ENCODE data around the gene SFR1.

Gene SFR1

DNA sequence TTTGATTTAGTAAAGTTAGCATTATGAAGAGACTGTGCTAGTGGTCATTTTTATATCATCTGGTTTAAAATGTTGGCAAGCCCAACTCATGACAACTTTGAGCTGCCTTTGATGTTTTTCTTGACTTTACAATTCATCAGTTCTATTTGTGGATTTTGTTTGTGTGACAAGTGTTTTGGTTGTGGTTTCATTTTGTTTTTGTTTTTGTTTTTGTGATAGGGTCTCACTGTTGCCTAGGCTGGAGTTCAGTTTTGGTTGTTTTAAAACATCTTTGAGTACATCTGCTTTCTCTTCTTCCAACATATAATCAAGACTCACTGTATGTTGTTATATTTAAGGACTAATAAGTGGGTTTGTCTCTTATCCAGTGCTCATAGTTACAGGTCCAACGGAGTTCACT, 17.6 kb upstream of the SFR1 start:
- no peak for DNase-seq (ENCODE audit: low read depth in 1 of 2, low spot score in 1 of 2)

DNA sequence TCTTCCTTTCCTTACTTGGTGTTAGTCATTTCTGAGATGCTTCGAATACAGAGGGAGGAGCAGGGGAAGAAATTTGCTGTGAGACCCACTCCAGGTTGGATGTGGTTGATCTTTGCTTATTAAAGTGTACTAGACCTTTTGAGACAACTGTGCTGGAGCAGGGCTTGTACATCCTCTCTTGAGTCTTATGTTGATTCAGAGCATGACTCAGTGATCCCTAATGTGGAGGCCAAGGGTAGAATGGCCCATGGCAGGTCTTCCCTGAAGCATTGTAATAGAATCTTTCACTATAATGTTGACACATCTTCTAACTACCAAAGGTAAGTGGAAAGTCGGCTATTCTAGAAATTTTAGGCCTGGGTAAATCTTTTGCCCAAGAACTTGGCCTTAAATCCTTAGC, 17.0 kb upstream of the SFR1 start:
- DNase-seq (ENCODE audit: low read depth in 1 of 2, low spot score in 1 of 2) = no peak

DNA sequence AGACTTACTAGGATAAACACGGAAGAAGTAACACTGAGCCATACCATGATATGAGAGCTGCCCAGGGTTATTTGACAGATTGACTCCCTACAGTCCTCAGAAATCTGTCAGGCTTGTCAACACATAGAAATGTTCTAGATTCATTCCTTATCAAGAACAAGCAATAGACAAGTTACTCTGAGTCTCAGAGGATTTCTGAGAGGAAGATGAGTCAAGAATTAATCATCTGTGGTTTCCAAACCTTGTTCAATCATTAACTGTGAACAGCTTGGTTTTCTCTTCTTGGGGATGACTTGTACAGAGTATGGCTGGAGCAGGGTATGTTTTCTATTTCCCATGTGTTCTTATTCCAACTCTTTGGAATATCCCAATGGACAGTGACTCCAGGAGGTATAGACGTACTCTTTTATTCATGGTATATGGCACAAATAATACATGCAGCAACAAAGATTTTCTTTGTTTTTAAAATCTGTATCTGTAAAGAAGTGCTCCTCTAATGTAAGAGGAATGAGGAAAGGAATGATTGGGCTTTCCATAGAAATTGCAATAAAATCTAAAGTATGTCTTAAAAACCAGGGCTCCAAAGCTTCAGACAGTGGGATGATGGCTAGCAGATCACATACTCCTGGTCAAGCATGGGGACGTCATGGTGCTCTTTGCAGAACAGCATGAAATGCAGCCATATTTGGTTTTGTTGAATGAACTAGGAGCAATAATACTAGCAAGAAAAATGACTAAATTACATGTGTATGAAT, 11.9 kb upstream of the SFR1 start:
- DNase-seq (ENCODE audit: low read depth in 1 of 2, low spot score in 1 of 2) = no peak

DNA sequence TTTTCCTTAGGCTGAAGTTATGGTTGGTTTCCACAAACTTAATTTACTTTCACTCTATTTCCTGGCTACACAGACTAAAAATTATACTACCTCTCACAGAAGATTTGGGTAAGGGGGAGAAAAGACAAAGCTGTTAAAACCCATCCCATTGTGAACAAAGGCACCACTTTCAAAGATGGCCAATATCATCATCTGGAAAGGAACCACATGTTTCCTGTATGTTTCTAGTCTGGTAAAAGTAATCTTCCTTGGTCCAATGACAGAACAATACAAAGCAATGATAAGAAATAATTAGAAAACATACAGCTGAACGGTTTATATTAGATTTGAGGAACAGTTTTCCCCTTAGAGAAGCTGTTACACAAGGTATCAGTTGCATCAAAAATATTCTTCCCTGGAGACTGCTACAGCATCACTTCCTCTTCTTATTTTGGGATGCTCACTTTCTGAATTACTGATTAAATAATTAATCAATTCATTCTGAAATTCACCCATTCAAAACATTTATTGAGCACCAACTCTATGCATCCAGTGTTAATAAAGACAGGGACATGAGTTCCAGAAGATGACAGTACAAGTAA, 8.5 kb upstream of the SFR1 start:
- DNase-seq (ENCODE audit: low read depth in 1 of 2, low spot score in 1 of 2) = no peak

DNA sequence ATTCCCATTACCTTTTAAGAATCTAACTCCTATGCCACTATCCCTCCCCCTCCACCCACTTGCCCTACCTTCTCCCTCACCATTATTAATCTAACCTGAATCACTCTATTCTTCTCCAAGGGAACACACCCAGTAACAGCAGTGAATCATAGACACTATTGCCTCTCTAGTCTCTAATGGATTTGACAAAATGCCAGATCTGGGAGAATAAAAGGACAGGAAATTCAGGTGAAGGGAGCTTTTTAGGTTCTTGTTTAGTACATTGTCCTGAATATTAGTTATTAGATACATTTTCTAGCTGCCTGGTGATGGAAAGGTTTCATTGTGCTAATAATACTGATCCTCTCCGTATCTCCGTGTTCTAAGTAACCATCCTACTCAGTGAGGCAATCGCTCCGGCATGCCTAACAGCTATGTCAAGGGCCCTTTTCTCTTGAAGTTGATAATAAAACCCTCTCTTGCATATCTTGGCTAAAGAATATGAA, 4.1 kb upstream of the SFR1 start:
- no peak for DNase-seq (ENCODE audit: low read depth in 1 of 2, low spot score in 1 of 2)

DNA sequence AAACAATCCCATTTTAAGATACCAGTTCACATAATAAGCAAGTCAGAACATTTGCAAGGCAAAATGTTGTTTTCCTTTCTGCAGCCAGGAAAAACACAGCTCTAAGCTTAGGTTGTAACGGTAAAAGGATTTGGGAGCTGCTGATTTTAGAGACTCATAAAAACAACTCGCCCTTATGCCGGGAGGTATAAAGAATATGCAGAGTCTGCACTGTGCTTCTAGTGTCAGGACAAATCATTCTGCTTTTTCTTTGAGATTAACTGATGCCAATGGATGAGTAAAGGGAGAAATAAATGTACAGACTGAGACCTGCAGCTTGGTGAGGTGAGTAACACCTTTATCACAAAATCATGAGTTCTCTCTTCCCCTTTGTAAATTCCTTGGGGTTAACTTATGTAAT, 2.0 kb upstream of the SFR1 start:
- DNase-seq (ENCODE audit: low read depth in 1 of 2, low spot score in 1 of 2) = no peak

DNA sequence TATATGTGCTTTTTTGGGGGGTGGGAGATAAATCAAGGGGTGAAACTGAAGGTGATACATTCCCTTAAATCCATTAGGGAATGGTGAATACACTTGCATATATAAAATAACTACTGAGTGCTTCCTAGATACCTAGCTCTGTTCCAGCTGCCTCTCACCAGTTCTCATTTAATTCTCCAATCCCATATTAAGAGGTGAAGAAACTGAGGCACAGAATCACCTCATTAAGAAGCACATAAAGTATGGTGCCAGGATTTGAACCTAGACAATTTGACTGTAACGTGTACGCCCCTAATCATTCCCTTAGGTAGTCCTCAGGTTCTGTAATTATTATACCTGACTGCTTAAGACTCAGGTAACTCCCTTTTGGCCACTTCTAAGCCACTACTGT, 1.5 kb upstream of the SFR1 start:
- DNase-seq (ENCODE audit: low read depth in 1 of 2, low spot score in 1 of 2) = no peak

DNA sequence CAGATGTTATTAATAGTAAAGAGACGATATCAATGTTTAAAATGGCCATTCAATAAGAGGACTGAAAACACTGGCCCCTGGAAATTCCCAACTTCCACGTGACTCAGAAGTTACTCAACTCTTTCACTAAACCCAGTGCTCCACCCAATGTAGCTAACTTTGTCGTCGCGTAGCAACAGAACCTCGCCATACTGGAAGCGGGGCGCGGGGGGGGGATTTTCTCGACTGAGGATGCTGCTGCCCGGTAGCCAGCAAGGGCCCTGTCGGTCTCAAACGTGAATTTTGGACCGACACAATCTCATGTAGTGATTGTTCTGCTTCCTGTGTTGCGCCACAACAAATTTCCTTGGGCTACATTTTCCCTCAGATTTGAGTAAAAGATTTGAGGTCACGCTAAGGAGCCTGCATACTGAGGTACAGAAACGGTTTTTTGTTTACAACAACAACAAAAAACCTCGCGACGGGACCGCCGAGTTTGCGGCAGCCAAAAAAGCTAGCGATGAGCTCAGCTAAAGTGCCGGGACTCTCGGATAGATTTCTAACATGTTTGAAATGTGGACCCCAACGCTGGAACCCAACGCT, 977 bp upstream of the SFR1 start:
- peak; percentile 68 to 70 for DNase-seq (ENCODE audit: low read depth in 1 of 2, low spot score in 1 of 2)

DNA sequence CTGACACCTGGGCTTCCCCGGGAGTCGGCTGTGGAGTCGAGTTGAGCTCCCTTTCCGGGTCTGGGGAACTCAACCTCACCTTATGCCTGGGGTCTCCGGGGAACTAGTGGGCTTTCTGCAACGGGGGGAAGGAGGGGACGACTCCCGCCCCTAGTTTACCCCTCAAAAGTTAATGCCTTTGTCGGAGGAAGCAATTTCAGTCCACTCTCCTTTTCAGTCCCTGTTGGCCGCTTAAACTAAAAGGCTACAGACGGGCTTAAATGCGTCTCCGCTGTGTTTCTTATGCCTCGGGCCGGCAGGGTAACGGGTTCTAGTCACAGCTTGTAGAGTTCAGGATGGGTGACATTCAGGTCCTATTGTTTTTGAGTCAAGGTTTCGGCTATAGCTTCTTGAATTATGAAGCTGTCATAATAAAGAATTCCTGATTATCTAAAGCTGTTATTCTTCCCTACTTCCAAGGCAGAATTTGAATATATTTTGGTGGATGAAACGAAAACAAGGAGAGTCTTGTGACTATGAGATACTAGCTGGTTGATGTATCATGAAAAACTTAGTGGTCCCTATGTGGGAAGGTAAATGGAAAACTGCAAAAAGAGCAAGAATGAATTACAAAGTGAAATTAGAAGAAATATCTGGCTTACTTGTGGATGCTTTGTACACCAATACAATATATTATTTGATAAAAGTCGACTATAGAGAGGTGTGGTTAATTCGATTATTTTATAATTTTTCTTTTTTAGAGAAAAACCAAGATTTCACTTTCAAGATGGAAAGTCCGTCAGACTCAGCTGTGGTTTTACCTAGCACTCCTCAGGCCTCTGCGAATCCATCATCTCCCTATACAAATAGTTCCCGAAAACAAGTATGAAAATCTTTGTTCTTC, 495 bp downstream of the SFR1 start:
- no peak for DNase-seq (ENCODE audit: low read depth in 1 of 2, low spot score in 1 of 2)

DNA sequence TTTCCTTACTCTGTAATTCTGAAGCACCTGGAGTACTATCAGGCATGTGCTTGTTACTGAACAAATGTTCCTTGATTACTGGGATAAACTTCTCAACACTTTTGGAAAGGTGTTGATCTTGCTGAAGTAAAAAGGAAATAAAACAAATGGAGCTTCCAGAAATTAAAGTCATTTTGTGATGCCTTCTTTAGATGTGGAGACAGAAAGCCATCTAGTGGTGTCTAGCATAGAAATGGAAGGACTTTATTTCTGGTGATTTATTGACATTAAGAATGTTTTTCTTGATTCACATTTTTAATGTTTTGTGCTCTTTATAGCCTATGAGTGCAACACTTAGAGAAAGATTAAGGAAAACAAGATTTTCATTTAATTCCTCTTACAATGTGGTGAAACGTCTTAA, 1.4 kb downstream of the SFR1 start:
- no peak for DNase-seq (ENCODE audit: low read depth in 1 of 2, low spot score in 1 of 2)

DNA sequence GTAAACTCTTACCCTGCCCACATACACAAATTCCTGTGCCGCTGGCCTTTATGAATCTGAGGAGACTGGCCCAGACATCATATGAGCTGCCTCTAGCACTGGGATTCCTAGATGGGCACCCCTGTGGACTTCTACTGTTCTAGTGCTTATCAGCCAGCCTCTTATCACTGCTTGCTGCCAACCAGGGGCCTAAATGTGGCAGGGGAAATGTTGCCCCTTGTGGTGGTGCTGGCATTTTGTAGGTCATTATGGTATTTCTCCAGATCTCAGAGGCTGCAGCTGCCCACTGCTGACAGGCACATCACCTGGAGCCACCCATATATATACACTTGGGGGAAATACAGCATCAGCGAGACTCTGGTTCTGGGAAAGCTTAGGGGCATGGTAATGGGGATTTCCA, 5.4 kb downstream of the SFR1 start:
- no peak for DNase-seq (ENCODE audit: low read depth in 1 of 2, low spot score in 1 of 2)

DNA sequence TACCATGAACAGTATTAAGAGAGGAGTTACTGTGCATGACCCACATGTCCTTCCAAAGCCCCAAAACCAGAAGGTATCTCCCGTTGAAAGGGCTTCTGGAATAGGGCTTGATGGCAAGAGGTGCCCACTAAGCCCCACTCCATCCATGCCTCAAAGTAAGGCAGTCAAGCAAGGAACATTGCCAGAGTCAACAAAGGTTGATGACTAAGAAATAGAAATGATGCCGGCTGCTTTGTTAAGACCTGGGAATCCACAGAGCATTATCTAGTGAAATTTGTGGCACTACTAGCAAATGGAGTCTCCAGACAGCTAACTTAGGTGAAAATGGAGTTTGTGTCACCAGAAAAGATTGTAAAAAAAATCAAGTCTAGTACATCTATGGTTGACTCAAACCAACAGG, 6.2 kb downstream of the SFR1 start:
- DNase-seq (ENCODE audit: low read depth in 1 of 2, low spot score in 1 of 2) = no peak

DNA sequence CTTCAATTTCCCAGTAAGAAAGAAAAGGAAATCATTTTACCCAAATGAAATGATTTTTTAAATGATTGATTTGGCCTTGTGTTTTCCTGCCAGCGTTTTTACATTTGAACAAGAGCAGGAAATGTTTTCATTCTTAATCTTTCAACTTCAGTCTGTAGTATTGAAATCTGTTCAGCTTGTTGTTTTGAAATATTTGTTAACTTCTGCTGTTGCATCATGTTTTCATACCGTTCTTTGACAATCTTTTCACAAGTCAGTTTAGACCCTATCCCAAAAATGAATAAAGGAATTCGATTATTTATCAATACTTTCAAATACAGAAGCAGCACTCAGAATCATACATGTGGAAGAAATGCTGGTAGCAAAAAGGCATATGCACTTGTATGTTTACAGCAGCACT, 8.1 kb downstream of the SFR1 start:
- DNase-seq (ENCODE audit: low read depth in 1 of 2, low spot score in 1 of 2) = no peak

DNA sequence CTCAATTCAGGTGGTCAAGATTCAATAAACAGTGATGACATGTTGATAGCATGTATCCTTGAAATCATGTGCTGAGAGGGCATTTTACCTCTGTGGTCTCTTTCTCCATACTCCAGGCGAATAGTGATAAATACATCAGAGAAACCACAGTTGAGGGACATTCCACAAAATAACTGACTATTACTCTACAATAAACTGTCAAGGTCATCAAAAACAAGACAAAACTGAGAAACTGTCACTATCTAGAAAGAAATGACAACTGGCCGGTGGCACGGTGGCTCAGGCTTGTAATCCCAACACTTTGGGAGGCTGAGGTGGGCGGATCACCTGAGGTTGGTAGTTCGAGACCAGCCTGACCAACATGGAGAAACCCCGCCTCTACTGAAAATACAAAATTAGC, 16.2 kb downstream of the SFR1 start:
- DNase-seq (ENCODE audit: low read depth in 1 of 2, low spot score in 1 of 2) = no peak

DNA sequence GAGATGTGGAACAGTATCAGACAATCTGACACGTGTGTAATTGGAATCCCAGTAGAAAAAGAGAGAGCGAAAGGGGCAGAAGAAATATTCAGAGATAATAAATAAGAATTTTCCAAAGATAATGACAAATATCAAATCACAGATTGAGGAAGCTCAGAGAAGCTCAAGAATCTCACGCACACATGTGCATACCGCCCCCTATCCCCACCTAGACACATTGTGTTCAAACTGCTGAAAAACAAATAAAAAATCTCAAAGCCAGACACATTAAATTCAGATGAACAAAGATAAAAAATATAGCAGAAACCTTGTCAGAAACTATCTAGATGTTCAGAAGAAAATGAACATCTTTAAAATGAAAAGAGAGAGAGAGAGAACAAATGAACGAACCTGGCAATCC, 17.2 kb downstream of the SFR1 start:
- DNase-seq (ENCODE audit: low read depth in 1 of 2, low spot score in 1 of 2) = no peak

DNA sequence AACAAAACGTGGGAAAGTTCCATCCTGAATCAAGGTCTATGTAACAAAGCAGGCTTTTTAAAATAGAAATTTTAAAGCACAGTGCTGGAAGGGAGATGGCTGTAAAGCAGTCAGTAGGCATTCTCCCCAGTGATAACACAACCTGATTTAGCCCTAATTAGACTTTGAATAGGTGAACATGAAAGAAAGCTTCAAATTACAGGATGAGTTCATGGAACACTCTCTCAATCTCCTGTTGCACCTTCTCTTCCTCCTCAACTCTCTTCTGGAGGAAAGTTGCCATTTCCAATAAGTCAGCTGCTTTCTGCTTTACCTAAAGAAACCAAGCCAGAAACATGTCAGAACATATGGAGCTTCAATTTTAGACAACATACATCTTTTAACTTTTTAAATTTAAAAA, 20.1 kb downstream of the SFR1 start:
- DNase-seq (ENCODE audit: low read depth in 1 of 2, low spot score in 1 of 2) = no peak

DNA sequence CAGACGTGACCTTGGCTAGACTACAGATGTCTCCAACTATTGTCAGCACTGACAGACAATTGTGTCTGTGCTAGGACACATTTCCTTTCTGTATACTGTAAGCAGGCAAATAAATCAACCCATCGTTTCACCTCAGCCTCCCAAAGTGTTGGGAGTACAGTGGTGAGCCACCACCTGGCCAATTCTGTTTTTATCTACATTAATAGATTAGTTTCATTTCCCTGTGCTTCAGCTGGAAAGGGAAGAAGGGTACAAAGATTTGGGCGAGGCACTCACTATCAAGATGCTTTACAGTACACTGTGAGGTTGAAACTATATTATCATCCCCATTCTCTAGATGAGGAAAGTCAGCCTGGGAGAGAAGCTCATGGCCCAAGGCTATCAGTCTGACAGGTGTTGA, 21.9 kb downstream of the SFR1 start:
- no peak for DNase-seq (ENCODE audit: low read depth in 1 of 2, low spot score in 1 of 2)

DNA sequence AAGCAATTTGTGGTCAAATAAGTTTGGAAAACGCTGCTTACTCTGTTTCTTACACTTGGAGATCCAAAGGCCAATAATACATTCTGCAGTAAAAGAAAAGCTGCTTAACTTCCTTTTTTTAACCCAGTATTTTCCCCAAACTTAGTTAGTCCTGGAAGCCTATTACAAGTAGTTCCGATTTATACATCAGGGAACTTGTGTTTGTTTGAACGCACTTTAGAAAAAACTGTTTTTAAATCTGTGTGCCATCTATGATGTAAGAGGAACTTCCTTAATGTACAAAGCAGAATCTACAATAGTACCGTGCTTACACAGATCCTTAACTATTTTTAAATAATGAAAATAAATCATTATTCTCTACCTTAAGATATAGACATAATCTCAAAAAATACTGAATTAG, 23.0 kb downstream of the SFR1 start:
- DNase-seq (ENCODE audit: low read depth in 1 of 2, low spot score in 1 of 2) = no peak

DNA sequence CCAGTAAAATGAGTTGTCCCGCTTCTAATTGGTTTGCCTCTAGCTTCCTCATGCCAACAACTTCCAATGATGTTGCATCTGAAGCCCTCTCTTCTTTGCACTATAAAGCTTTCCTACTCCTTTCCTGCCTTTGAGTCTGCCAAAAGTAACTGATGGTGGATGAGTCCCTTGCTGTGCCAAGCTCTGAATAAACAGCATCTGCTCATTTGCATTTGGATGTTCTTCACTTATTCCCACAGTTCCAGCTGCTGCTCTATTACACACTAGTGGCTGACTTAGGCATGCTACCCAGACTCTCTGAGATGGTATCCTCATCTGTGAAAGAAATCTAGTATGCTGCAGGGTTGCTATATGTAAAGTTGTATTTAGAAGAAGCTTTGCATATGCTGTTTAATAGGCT, 24.9 kb downstream of the SFR1 start:
- DNase-seq (ENCODE audit: low read depth in 1 of 2, low spot score in 1 of 2) = no peak

DNA sequence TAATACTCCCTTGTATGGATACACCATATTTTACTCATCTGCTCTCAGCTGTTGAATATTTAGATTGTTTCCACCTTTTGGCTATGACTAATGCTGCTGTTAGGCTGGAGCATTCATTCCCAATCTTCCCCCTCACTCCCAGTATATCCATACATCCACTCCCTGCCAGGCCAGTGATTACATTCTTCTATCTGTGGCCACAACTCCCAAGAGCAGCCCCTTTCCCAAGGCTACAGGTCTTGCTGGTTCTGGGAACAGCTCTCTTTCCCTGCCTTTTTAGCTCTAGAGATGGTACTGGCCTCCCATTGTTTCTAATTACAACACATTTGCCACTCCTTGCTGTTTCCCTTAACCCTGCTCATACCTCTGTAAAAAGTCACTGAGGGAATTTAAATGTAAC, 28.2 kb downstream of the SFR1 start:
- DNase-seq (ENCODE audit: low read depth in 1 of 2, low spot score in 1 of 2) = no peak

DNA sequence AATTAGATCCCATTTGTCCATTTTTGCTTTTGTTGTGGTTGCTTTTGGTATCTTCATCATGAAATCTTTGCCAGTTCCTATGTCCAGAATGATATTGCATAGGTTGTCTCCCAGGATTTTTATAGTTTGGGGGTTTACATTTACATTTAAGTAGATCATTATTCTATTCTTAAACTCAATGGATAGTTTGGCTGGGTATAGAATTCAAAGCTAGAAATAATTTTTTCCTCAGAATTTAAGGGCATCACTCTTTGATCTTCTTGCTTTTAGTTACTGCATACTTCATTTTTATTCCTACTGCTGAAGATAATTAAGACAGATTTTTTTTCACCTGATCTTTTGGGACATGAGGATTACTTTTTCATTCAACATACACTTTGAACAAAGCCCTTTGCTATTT, 29.8 kb downstream of the SFR1 start:
- DNase-seq (ENCODE audit: low read depth in 1 of 2, low spot score in 1 of 2) = no peak

DNA sequence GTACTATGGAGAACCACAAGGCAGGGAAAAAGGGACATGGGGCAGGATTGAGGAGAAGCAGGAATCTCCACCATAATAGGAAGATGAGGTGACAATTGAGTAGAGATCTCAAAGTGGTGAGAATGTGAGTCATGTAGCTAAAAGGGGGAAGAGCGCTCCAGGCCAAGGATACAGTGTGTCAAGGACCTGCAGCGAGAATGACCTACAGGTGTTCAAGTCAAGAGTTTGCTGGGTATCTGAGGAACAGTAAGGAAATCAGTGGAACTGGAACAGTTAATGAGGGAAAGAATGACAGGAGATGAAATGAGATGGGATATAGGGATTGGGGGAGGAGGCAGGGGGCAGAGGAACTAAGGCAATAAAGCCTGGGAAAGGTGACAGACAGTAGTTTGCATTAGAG, 33.6 kb downstream of the SFR1 start:
- DNase-seq (ENCODE audit: low read depth in 1 of 2, low spot score in 1 of 2) = no peak

Data from activated T-helper 1 cell treated with anti-CD3 and anti-CD28 coated beads, Interleukin-2, amount 50 U/mL, for 16 hours (primary cell).